ENCODE data around the gene FHAD1. TPM values are rescaled to one million over a fixed set of nuclear protein-coding genes. Genes with fewer than 3 reads are reported as not detected.

The FHAD1 gene
- total RNA-seq, 1 experiment from 2014 or later: 0.45 TPM

DNA sequence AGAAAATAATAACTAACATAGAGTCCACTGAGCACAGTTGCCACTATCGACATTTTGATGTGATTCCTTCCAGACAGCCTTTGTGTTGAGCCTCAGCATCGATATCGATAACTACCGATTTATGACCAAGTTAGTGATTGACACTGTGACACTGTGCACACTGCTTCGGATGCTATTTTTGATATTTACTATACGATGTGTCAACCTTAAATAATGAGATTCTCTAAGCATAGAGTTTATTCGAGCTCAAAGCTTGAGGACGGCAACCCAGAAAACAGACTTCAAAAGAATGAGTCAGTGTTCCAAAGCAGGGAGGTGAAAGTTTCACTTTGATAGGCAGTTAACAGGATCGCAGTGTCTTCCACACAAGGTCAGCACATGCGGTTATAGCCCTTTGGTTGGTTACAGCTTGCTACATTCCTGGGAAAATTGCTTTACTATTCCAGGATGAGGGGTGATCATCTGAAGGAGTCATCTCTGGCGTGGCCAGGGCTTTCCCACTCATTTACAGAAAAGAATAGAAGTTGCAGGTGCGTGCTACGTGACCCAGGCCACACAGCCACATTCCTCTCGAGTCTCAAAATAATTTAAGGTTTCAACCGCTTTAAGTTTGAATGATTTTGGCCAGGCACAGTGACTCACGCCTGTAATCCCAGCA is 109.1 kb downstream of the FHAD1 start:
- Histone ChIP-seq H3K9me2 (replicated peaks; ENCODE audit: insufficient read depth, low read length) (no peaks in the 10 kb centered on the region), H3K27ac (ENCODE audit: low read length) (no peak overlapping the region), H3K27me3 (ENCODE audit: low read length) (no peaks in the 10 kb centered on the region), H3K36me3 (ENCODE audit: insufficient read depth, low read length) (no peaks in the 10 kb centered on the region), H4K20me1 (ENCODE audit: insufficient read depth, low read depth, low read length) (no peaks in the 10 kb centered on the region), H2AFZ (ENCODE audit: low read length) (no peak overlapping the region), H3K4me1 (ENCODE audit: low read length) (no peaks in the 10 kb centered on the region), H3K79me2 (ENCODE audit: low read length) (no peaks in the 10 kb centered on the region), H3K4me3 (ENCODE audit: low read length) (no peak overlapping the region), H3K9me3 (ENCODE audit: low read length) (no peaks in the 10 kb centered on the region), H3K4me2 (ENCODE audit: low read depth, low read length, poor library complexity, severe bottlenecking) (no peak overlapping the region), H3K9ac (ENCODE audit: low read length) (no peak overlapping the region)
- DNase-seq: no peak

GRCh38 chr1:15357612-15358207 is 110.7 kb downstream of the FHAD1 start:
- H3K27me3 ChIP-seq (ENCODE audit: low read length): no peaks in the 10 kb centered on the region
- H3K79me2 ChIP-seq (ENCODE audit: low read length): no peaks in the 10 kb centered on the region
- H3K27ac ChIP-seq (ENCODE audit: low read length): no peak overlapping the region
- H3K36me3 ChIP-seq (ENCODE audit: insufficient read depth, low read length): no peaks in the 10 kb centered on the region
- H3K9me2 ChIP-seq (replicated peaks; ENCODE audit: insufficient read depth, low read length): no peaks in the 10 kb centered on the region
- no peaks in the 10 kb centered on the region for H4K20me1 ChIP-seq (ENCODE audit: insufficient read depth, low read depth, low read length)
- no peak overlapping the region for H3K9ac ChIP-seq (ENCODE audit: low read length)
- no peak for DNase-seq
- H3K4me1 ChIP-seq (ENCODE audit: low read length): no peaks in the 10 kb centered on the region
- H3K4me3 ChIP-seq (ENCODE audit: low read length): no peak overlapping the region
- H3K9me3 ChIP-seq (ENCODE audit: low read length): no peaks in the 10 kb centered on the region
- H2AFZ ChIP-seq (ENCODE audit: low read length): no peak overlapping the region
- H3K4me2 ChIP-seq (ENCODE audit: low read depth, low read length, poor library complexity, severe bottlenecking): no peak overlapping the region

GRCh38 chr1:15358565-15359133 is 111.6 kb downstream of the FHAD1 start:
- Histone ChIP-seq H3K9ac (ENCODE audit: low read length) (no peak overlapping the region), H3K79me2 (ENCODE audit: low read length) (no peaks in the 10 kb centered on the region), H3K4me1 (ENCODE audit: low read length) (no peaks in the 10 kb centered on the region), H3K27me3 (ENCODE audit: low read length) (no peaks in the 10 kb centered on the region), H3K4me2 (ENCODE audit: low read depth, low read length, poor library complexity, severe bottlenecking) (no peak overlapping the region), H2AFZ (ENCODE audit: low read length) (no peak overlapping the region), H4K20me1 (ENCODE audit: insufficient read depth, low read depth, low read length) (no peaks in the 10 kb centered on the region), H3K36me3 (ENCODE audit: insufficient read depth, low read length) (no peaks in the 10 kb centered on the region), H3K27ac (ENCODE audit: low read length) (no peak overlapping the region), H3K9me2 (replicated peaks; ENCODE audit: insufficient read depth, low read length) (no peaks in the 10 kb centered on the region), H3K4me3 (ENCODE audit: low read length) (no peak overlapping the region), H3K9me3 (ENCODE audit: low read length) (no peaks in the 10 kb centered on the region)
- no peak for DNase-seq

DNA sequence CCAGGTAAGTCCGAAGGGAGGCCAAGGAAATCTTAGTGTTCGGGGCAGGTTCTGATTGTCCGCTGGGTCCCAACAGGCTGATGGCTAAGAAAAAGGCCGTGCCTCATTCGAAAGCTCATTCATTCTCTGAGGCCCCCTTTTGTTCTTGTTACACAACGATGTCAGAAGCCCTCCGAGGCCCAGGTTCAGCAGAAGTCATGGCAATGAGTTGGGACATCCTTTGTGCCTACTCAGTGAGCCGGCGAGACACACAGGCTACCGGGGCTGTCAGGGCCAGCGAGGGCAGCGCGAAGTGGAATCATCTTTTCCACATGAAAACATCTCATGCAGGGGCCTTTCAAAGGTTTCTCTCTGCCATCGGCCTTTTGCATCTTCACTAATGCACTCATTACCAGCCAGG is 113.7 kb downstream of the FHAD1 start:
- H3K27ac ChIP-seq (ENCODE audit: low read length): no peak overlapping the region
- no peak overlapping the region for H2AFZ ChIP-seq (ENCODE audit: low read length)
- H3K4me2 ChIP-seq (ENCODE audit: low read depth, low read length, poor library complexity, severe bottlenecking): no peak overlapping the region
- no peaks in the 10 kb centered on the region for H3K36me3 ChIP-seq (ENCODE audit: insufficient read depth, low read length)
- no peaks in the 10 kb centered on the region for H3K79me2 ChIP-seq (ENCODE audit: low read length)
- DNase-seq: no peak
- no peaks in the 10 kb centered on the region for H4K20me1 ChIP-seq (ENCODE audit: insufficient read depth, low read depth, low read length)
- H3K9me2 ChIP-seq (replicated peaks; ENCODE audit: insufficient read depth, low read length): no peaks in the 10 kb centered on the region
- H3K9me3 ChIP-seq (ENCODE audit: low read length): no peaks in the 10 kb centered on the region
- H3K4me3 ChIP-seq (ENCODE audit: low read length): no peak overlapping the region
- no peaks in the 10 kb centered on the region for H3K27me3 ChIP-seq (ENCODE audit: low read length)
- H3K9ac ChIP-seq (ENCODE audit: low read length): no peak overlapping the region
- H3K4me1 ChIP-seq (ENCODE audit: low read length): no peaks in the 10 kb centered on the region

DNA sequence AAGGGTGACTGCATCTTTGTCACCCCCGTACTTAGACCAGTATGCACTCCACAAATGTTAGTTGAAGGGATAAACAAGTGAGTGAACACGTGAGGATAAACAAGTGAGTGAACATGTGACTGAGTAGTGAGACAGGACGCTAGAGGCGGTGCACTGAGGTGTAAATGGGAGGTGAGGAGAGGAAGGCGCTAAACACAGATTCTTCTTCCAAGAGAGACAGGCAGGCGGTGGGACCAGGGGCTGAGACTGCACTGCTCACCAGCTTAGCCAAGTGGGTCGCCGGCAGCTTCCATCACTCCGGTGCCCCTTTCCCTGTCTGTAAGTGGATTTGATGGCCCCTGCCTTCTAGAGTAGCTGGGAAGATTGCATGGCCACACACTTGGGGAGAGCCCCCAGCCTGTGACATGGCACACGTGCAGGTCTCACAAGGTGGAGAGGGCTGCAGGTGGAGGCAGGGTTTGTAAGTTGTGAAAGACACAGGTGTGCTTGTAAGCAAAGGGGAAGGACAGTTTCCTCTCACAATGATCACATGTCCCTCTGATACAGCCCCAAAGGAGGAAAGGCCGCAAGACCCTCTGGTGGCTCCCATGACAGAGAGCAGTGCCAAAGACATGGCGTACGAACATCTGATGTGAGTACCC is 115.2 kb downstream of the FHAD1 start:
- H4K20me1 ChIP-seq (ENCODE audit: insufficient read depth, low read depth, low read length): no peaks in the 10 kb centered on the region
- H3K4me2 ChIP-seq (ENCODE audit: low read depth, low read length, poor library complexity, severe bottlenecking): no peak overlapping the region
- H3K9ac ChIP-seq (ENCODE audit: low read length): no peak overlapping the region
- no peak overlapping the region for H3K27ac ChIP-seq (ENCODE audit: low read length)
- no peaks in the 10 kb centered on the region for H3K27me3 ChIP-seq (ENCODE audit: low read length)
- no peaks in the 10 kb centered on the region for H3K36me3 ChIP-seq (ENCODE audit: insufficient read depth, low read length)
- H3K4me1 ChIP-seq (ENCODE audit: low read length): no peaks in the 10 kb centered on the region
- no peak overlapping the region for H3K4me3 ChIP-seq (ENCODE audit: low read length)
- H3K79me2 ChIP-seq (ENCODE audit: low read length): no peaks in the 10 kb centered on the region
- no peaks in the 10 kb centered on the region for H3K9me2 ChIP-seq (replicated peaks; ENCODE audit: insufficient read depth, low read length)
- H3K9me3 ChIP-seq (ENCODE audit: low read length): no peaks in the 10 kb centered on the region
- no peak for DNase-seq
- H2AFZ ChIP-seq (ENCODE audit: low read length): no peak overlapping the region

DNA sequence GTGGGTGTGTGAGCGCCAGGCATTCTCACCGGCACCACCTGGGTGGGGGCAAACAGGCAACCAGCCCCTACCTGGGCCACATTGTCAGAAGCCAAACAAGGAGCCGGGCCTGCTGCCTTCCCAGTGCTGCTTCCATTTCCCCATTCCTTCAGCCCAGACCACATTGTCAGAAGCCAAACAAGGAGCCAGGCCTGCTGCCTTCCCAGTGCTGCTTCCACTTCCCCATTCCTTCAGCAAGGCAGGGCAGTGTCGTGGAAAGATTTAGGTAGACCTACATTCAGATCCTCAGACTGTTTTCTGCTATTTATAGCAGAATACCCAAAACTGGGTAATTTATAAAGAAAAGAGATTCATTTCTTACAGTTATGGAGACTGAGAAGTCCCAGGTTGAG is 115.7 kb downstream of the FHAD1 start:
- Histone ChIP-seq H2AFZ (ENCODE audit: low read length) (no peak overlapping the region), H3K36me3 (ENCODE audit: insufficient read depth, low read length) (no peaks in the 10 kb centered on the region), H3K9me3 (ENCODE audit: low read length) (no peaks in the 10 kb centered on the region), H4K20me1 (ENCODE audit: insufficient read depth, low read depth, low read length) (no peaks in the 10 kb centered on the region), H3K4me1 (ENCODE audit: low read length) (no peaks in the 10 kb centered on the region), H3K27ac (ENCODE audit: low read length) (no peak overlapping the region), H3K27me3 (ENCODE audit: low read length) (no peaks in the 10 kb centered on the region), H3K4me2 (ENCODE audit: low read depth, low read length, poor library complexity, severe bottlenecking) (no peak overlapping the region), H3K9me2 (replicated peaks; ENCODE audit: insufficient read depth, low read length) (no peaks in the 10 kb centered on the region), H3K9ac (ENCODE audit: low read length) (no peak overlapping the region), H3K4me3 (ENCODE audit: low read length) (no peak overlapping the region), H3K79me2 (ENCODE audit: low read length) (no peaks in the 10 kb centered on the region)
- DNase-seq: no peak

GRCh38 chr1:15364740-15365139 is 117.7 kb downstream of the FHAD1 start:
- H3K79me2 ChIP-seq (ENCODE audit: low read length): no peaks in the 10 kb centered on the region
- H3K36me3 ChIP-seq (ENCODE audit: insufficient read depth, low read length): no peaks in the 10 kb centered on the region
- no peaks in the 10 kb centered on the region for H3K27me3 ChIP-seq (ENCODE audit: low read length)
- no peak overlapping the region for H3K27ac ChIP-seq (ENCODE audit: low read length)
- H4K20me1 ChIP-seq (ENCODE audit: insufficient read depth, low read depth, low read length): no peaks in the 10 kb centered on the region
- no peak overlapping the region for H2AFZ ChIP-seq (ENCODE audit: low read length)
- peak; percentile 46 for DNase-seq
- H3K9me3 ChIP-seq (ENCODE audit: low read length): no peaks in the 10 kb centered on the region
- H3K9ac ChIP-seq (ENCODE audit: low read length): no peak overlapping the region
- no peaks in the 10 kb centered on the region for H3K9me2 ChIP-seq (replicated peaks; ENCODE audit: insufficient read depth, low read length)
- no peak overlapping the region for H3K4me2 ChIP-seq (ENCODE audit: low read depth, low read length, poor library complexity, severe bottlenecking)
- no peaks in the 10 kb centered on the region for H3K4me1 ChIP-seq (ENCODE audit: low read length)
- no peak overlapping the region for H3K4me3 ChIP-seq (ENCODE audit: low read length)

DNA sequence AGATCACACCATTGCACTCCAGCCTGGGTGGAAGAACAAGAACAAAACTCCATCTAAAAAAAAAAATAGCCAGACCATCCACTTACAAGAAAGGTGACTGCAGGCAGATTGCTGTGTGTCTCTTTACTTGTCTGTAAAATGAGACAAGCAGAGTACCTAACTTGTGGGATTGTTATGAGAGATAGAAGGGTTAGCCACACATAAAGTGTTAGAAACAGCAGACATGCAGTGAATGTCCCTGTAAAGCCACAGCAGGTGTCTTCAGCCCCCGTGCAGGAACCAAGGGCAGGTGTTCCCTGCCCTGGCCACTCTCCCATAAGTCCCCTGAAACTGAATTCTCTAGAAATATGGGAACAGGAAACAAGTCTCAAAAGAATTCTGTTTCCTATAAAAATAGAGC is 121.9 kb downstream of the FHAD1 start:
- no peaks in the 10 kb centered on the region for H3K9me2 ChIP-seq (replicated peaks; ENCODE audit: insufficient read depth, low read length)

More for the DNA sequence above, 121.9 kb downstream of the FHAD1 start:
- Histone ChIP-seq H3K9ac (ENCODE audit: low read length) (no peak overlapping the region), H3K9me3 (ENCODE audit: low read length) (no peaks in the 10 kb centered on the region), H3K27me3 (ENCODE audit: low read length) (no peaks in the 10 kb centered on the region), H3K4me2 (ENCODE audit: low read depth, low read length, poor library complexity, severe bottlenecking) (no peak overlapping the region), H3K4me3 (ENCODE audit: low read length) (no peak overlapping the region), H3K4me1 (ENCODE audit: low read length) (no peaks in the 10 kb centered on the region), H4K20me1 (ENCODE audit: insufficient read depth, low read depth, low read length) (no peaks in the 10 kb centered on the region), H3K36me3 (ENCODE audit: insufficient read depth, low read length) (no peaks in the 10 kb centered on the region), H2AFZ (ENCODE audit: low read length) (no peak overlapping the region), H3K27ac (ENCODE audit: low read length) (no peak overlapping the region), H3K79me2 (ENCODE audit: low read length) (no peaks in the 10 kb centered on the region)
- DNase-seq: no peak
